ENCODE measurements around the gene PHLPP1.

DNA sequence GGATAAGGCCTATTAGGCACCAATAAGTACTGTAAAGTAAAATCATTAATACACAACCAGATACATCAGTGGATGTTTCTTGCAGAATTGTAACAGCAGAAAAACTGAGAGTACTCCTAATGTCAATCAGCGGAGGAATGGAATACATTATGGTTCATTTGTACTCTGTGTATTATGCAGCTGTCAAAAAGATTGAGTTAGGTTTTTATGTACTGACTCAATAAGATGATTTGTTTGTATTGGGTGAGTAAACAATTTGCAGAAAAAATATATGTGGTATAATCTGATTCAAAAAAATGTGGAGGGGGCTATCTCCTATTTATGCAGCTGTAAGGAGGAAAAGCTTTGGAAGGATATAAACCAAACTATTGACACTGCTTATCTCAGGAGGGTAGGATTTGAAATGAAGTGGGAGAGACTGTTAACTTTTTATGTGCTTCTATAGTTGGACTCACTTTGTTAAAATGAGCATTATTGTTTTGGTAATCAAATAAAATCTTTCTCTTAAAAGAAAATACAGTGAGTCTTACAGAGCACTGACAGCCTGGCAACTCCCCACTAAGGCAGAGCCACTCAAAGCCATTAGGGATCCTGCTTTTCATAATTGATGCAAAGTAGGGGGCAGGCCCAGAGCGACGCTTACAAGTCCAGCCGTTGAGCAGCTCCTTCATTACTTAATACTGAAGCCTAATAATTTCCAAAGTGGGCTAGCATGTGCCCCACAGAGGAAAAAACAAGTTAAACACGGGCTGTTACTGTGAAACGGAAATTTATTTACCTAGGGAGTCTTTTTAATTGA lies 168.8 kb downstream of the PHLPP1 start:
- TF ChIP-seq, protein P1, sequence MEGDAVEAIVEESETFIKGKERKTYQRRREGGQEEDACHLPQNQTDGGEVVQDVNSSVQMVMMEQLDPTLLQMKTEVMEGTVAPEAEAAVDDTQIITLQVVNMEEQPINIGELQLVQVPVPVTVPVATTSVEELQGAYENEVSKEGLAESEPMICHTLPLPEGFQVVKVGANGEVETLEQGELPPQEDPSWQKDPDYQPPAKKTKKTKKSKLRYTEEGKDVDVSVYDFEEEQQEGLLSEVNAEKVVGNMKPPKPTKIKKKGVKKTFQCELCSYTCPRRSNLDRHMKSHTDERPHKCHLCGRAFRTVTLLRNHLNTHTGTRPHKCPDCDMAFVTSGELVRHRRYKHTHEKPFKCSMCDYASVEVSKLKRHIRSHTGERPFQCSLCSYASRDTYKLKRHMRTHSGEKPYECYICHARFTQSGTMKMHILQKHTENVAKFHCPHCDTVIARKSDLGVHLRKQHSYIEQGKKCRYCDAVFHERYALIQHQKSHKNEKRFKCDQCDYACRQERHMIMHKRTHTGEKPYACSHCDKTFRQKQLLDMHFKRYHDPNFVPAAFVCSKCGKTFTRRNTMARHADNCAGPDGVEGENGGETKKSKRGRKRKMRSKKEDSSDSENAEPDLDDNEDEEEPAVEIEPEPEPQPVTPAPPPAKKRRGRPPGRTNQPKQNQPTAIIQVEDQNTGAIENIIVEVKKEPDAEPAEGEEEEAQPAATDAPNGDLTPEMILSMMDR (IDR thresholded peaks at IDR 0.05; ENCODE audit: low read depth, low read length) = no peak
- TF ChIP-seq POLR2A (IDR thresholded peaks at IDR 0.05; ENCODE audit: extremely low read depth, insufficient read length) = no peak

All from NB4 (cell line).